Dermis microvascular lymphatic vessel endothelial cell (primary cell): ENCODE data around the gene TAT. TPM values are rescaled to one million over a fixed set of nuclear protein-coding genes. Genes with fewer than 3 reads are reported as not detected.
A peak's percentile ranks its signal among the peaks of the same experiment; 100 is the strongest.

Experiments used
- DNase-seq, 2 donors: peaks; one replicate each; pipeline versions ENCODE4 v3.0.0 to v3.0.0-alpha.2; 2010; ENCODE audit warnings: low read depth in 2 of 2
- total RNA-seq: library from RNA; depleted of rRNA; stranded (reverse); fragments of >200 nt; gene quantifications from 2 replicates; pipeline ENCODE4 v1.2.1, GENCODE V29; 2014

Gene TAT
- total RNA-seq, 1 donor from 2014 or later, result not detected

- DNase-seq, result peak in 1 of 2 donors; percentile 30
Observed at GRCh38 chr16:71542377-71542776, 34.5 kb downstream of the TAT start.

GRCh38 chr16:71537643-71538042, 39.2 kb downstream of the TAT start:
- DNase-seq, result peak; percentile 11 to 45

GRCh38 chr16:71536752-71537499, 40.0 kb downstream of the TAT start:
- DNase-seq, result no peak

- no peak for DNase-seq
Observed at GRCh38 chr16:71532366-71532765, 44.5 kb downstream of the TAT start.

GRCh38 chr16:71528863-71529262, 48.0 kb downstream of the TAT start:
- no peak for DNase-seq

GRCh38 chr16:71528257-71528656, 48.6 kb downstream of the TAT start:
- DNase-seq, result no peak

- DNase-seq, result no peak
Observed at GRCh38 chr16:71526111-71526631, 50.7 kb downstream of the TAT start, which contains the start of gene CHST4. Gene CHST4, plus strand, starts transcription at chr16:71526426. Its CDS starts 10,252 bp downstream, at chr16:71536678.

- no peak for DNase-seq
Observed at GRCh38 chr16:71524566-71525553, 52.0 kb downstream of the TAT start.

GRCh38 chr16:71520550-71520949, 56.3 kb downstream of the TAT start:
- DNase-seq, result no peak

Other genes starting within 250 kb of the TAT start
- gene CALB2, start 218.4 kb downstream of the TAT start, total RNA-seq, result not detected in 2 replicates
- gene TLE7, start 135.0 kb downstream of the TAT start, total RNA-seq, result not detected in 2 replicates
- 2.4 and 3.8 TPM in 2 replicates for gene ZNF23, start 114.8 kb downstream of the TAT start, total RNA-seq
- gene ZNF19, start 87.8 kb downstream of the TAT start, total RNA-seq, result 1.3 TPM in 2 replicates
- gene CHST4, start 50.7 kb downstream of the TAT start, total RNA-seq, result not detected in 2 replicates
- 0.39 and 0.51 TPM in 2 replicates for gene MARVELD3, start 49.1 kb upstream of the TAT start, total RNA-seq
- 4.5 and 6.3 TPM in 2 replicates for gene PHLPP2, start 147.6 kb upstream of the TAT start, total RNA-seq
- gene AP1G1, start 231.7 kb upstream of the TAT start, total RNA-seq, result 45.1 and 53.7 TPM in 2 replicates